Keratinocyte (primary cell): ENCODE data around the gene SLC7A7. TPM values are rescaled to one million over a fixed set of nuclear protein-coding genes. Genes with fewer than 3 reads are reported as not detected.

Experiments
- DNase-seq: peaks from one replicate; pipeline ENCODE4 v3.0.0-alpha.2; 2011; ENCODE audit warnings: low read depth, missing footprints, low spot score
- FAIRE-seq: peaks from 2 replicates; lab custom pipeline; 2011; peaks lifted over from hg19 to GRCh38; lab: Jason Lieb, UNC
- H2AFZ ChIP-seq: 2 replicates; pipeline ENCODE4 v1.6.0; 2012; ENCODE audit warnings: low read length, control low read depth, inconsistent platforms; ENCODE audit not compliant: control insufficient read depth
- H3K27ac ChIP-seq: 2 replicates; pipeline ENCODE4 v1.5.1; 2011; ENCODE audit warnings: low read length; ENCODE audit not compliant: control insufficient read depth, insufficient read depth
- H3K27me3 ChIP-seq: 3 replicates; pipeline ENCODE4 v1.6.0; 2011; ENCODE audit warnings: low read length; ENCODE audit not compliant: control insufficient read depth, insufficient read depth; ENCODE audit errors: extremely low read depth
- H3K36me3 ChIP-seq, 2 experiments: 2 replicates in 1 of 2; 3 replicates in 1 of 2; pipeline ENCODE4 v1.5.1; 2011; ENCODE audit warnings: low read length in 2 of 2, mild to moderate bottlenecking in 1 of 2; ENCODE audit not compliant: control insufficient read depth in 2 of 2, insufficient read depth in 2 of 2; ENCODE audit errors: extremely low read depth in 1 of 2
- H3K4me1 ChIP-seq: 3 replicates; pipeline ENCODE4 v1.5.1; 2011; ENCODE audit warnings: low read length; ENCODE audit not compliant: control insufficient read depth, insufficient read depth; ENCODE audit errors: extremely low read depth
- H3K4me2 ChIP-seq: 3 replicates; pipeline ENCODE4 v1.6.0; 2011; ENCODE audit warnings: low read depth, low read length; ENCODE audit not compliant: control insufficient read depth, insufficient read depth; ENCODE audit errors: extremely low read depth
- H3K4me3 ChIP-seq, 3 experiments: fragments of 200-600 bp in 1 of 3; sonication (generic) in 1 of 3; 2 replicates in 2 of 3; 3 replicates in 1 of 3; pipeline ENCODE4 v1.5.1; 2011 to 2016; ENCODE audit warnings: low read length in 3 of 3, mild to moderate bottlenecking in 3 of 3, control low read depth in 2 of 3, inconsistent platforms in 1 of 3, low read depth in 1 of 3, mixed read lengths in 1 of 3, mixed run types in 1 of 3, moderate library complexity in 1 of 3; ENCODE audit not compliant: control insufficient read depth in 2 of 3, insufficient read depth in 2 of 3; ENCODE audit errors: extremely low read depth in 1 of 3
- H3K79me2 ChIP-seq: 2 replicates; pipeline ENCODE4 v1.6.0; 2012; ENCODE audit warnings: low read length; ENCODE audit not compliant: control insufficient read depth, insufficient read depth
- H3K9ac ChIP-seq: 3 replicates; pipeline ENCODE4 v1.6.0; 2011; ENCODE audit warnings: low read length; ENCODE audit not compliant: control insufficient read depth, insufficient read depth; ENCODE audit errors: extremely low read depth
- H3K9me1 ChIP-seq: 3 replicates; pipeline ENCODE4 v1.6.0; 2011; ENCODE audit warnings: low read length; ENCODE audit not compliant: control insufficient read depth, insufficient read depth; ENCODE audit errors: extremely low read depth
- H3K9me3 ChIP-seq: 2 replicates; pipeline ENCODE4 v1.5.1; 2012; ENCODE audit warnings: low read depth, low read length; ENCODE audit not compliant: control insufficient read depth
- H4K20me1 ChIP-seq: 3 replicates; pipeline ENCODE4 v1.6.0; 2011; ENCODE audit warnings: low read length; ENCODE audit not compliant: control insufficient read depth, insufficient read depth; ENCODE audit errors: extremely low read depth
- EZH2 ChIP-seq: IDR thresholded peaks from one replicate; pipeline ENCODE4 v1.6.1; 2012; ENCODE audit warnings: inconsistent platforms, mild to moderate bottlenecking, low read length, moderate library complexity
- dilution Hi-C: fragments of 300-500 bp; cut with MboI; formaldehyde crosslinking; loops from one replicate; pipeline ENCODE4 v1.7.0; 2020; ENCODE audit warnings: low sequenced_read_pairs; ENCODE audit not compliant: extremely low pct_ligation_motif_present
- polyA plus RNA-seq, 5 experiments: library from polyadenylated mRNA; depleted of rRNA in 3 of 5; stranded (reverse) in 3 of 5; stranded (forward) in 1 of 5; unstranded in 1 of 5; fragments of >200 nt; gene quantifications; 1 replicate in 1 of 5; 2 replicates in 3 of 5; 3 replicates in 1 of 5; pipeline versions ENCODE4 v1.2.1 to v1.2.3, GENCODE V29; 2011 to 2012; ENCODE audit warnings: missing spikeins in 2 of 5, low read depth in 1 of 5, low replicate concordance in 1 of 5
- TF ChIP-seq, protein P1 (sequence below), 3 experiments: IDR thresholded peaks in 1 of 3; conservative IDR thresholded peaks in 1 of 3; optimal IDR thresholded peaks in 1 of 3; 2 replicates in 2 of 3; 3 replicates in 1 of 3; pipeline versions ENCODE3 to v1.5.1; 2011; ENCODE audit warnings: low read length in 3 of 3, mild to moderate bottlenecking in 3 of 3, moderate library complexity in 2 of 3, control low read depth in 1 of 3, inconsistent platforms in 1 of 3; ENCODE audit not compliant: insufficient read depth in 2 of 3; ENCODE audit errors: extremely low read depth in 1 of 3

The SLC7A7 gene
- polyA plus RNA-seq, 1 donor (not counting 4 experiments of a cell fraction or from before 2014, with no cell fraction given), result 0.20 TPM

DNA sequence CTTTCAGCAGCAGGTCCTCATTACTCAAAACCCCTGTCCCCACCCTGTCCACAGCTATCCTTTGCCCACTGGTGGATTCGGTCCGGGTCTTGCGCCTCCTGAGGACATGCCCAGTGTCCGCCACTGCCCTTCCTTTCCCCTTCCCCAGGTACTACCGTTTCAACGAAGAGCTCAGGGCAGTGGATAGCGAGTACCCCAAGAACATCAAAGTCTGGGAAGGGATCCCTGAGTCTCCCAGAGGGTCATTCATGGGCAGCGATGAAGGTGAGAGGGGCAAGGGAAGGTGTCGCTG, 29.8 kb upstream of the SLC7A7 start:
- DNase-seq (no peak), FAIRE-seq (no peak)
- Histone ChIP-seq H4K20me1 (no peaks in the 10 kb centered on the region), H3K27ac (no peak overlapping the region), H3K4me3 (no peak overlapping the region), H3K4me1 (peaks cover 47% of the 10 kb centered on the region), H3K9me3 (no peaks in the 10 kb centered on the region), H3K9ac (no peak overlapping the region), H3K79me2 (peaks cover 46% of the 10 kb centered on the region), H2AFZ (no peak overlapping the region), H3K27me3 (no peaks in the 10 kb centered on the region), H3K9me1 (peaks cover 3% of the 10 kb centered on the region), H3K4me2 (no peak overlapping the region), H3K36me3 (peaks cover 48 to 64% of the 10 kb centered on the region in 2 experiments)
- TF ChIP-seq, protein P1, sequence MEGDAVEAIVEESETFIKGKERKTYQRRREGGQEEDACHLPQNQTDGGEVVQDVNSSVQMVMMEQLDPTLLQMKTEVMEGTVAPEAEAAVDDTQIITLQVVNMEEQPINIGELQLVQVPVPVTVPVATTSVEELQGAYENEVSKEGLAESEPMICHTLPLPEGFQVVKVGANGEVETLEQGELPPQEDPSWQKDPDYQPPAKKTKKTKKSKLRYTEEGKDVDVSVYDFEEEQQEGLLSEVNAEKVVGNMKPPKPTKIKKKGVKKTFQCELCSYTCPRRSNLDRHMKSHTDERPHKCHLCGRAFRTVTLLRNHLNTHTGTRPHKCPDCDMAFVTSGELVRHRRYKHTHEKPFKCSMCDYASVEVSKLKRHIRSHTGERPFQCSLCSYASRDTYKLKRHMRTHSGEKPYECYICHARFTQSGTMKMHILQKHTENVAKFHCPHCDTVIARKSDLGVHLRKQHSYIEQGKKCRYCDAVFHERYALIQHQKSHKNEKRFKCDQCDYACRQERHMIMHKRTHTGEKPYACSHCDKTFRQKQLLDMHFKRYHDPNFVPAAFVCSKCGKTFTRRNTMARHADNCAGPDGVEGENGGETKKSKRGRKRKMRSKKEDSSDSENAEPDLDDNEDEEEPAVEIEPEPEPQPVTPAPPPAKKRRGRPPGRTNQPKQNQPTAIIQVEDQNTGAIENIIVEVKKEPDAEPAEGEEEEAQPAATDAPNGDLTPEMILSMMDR (optimal IDR thresholded peaks at IDR 0.05 in 1 of 3, IDR thresholded peaks at IDR 0.05 in 1 of 3, conservative IDR thresholded peaks at IDR 0.05 in 1 of 3; ENCODE audit: extremely low read depth in 1 of 3, insufficient read depth in 2 of 3, low read length in 3 of 3), result no peak
- TF ChIP-seq EZH2, result no peak
- dilution Hi-C loops, result no loop called here

DNA sequence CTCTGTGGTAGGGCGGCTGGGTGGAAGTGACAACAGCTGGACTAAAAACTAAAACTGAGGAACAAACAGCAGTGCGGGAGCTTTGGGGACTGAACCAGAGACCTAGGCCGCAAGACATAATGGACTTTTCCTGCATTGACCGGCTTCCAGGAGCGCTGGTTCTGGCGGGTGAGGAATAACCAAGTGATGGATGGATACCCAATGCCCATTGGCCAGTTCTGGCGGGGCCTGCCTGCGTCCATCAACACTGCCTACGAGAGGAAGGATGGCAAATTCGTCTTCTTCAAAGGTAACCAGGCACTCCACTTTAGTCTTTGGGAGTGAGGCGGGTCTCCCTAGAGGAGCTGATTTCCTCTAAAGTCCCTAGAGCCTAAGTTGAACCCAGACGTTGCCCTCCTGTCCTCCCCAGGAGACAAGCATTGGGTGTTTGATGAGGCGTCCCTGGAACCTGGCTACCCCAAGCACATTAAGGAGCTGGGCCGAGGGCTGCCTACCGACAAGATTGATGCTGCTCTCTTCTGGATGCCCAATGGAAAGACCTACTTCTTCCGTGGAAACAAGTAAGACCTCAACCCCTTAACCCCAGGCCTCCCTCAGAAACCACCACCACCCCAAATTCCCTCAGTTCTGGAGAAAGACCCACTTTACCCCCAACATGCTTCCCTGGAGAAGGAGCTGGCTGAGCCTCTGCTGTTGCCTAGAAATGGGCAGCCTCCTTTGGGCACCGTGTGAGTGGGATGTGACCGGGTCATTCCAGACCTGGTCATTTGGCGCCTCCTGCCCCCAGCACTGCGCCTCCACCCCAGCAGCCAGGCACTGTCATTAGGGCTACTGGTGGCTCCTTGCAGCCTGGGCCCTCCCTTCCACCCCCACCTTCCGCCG, 29.2 kb upstream of the SLC7A7 start:
- no peaks in the 10 kb centered on the region for H4K20me1 ChIP-seq
- dilution Hi-C loops, result no loop called here
- no peak overlapping the region for H3K27ac ChIP-seq
- H3K9me1 ChIP-seq, result peaks cover 3% of the 10 kb centered on the region
- TF ChIP-seq EZH2, result no peak
- TF ChIP-seq, protein P1 (optimal IDR thresholded peaks at IDR 0.05 in 1 of 3, IDR thresholded peaks at IDR 0.05 in 1 of 3, conservative IDR thresholded peaks at IDR 0.05 in 1 of 3; ENCODE audit: extremely low read depth in 1 of 3, insufficient read depth in 2 of 3, low read length in 3 of 3), result no peak
- no peaks in the 10 kb centered on the region for H3K9me3 ChIP-seq
- H3K36me3 ChIP-seq, result peaks cover 48 to 68% of the 10 kb centered on the region in 2 experiments
- no peak overlapping the region for H3K9ac ChIP-seq
- peaks cover 52% of the 10 kb centered on the region for H3K79me2 ChIP-seq
- no peak overlapping the region for H3K4me2 ChIP-seq
- FAIRE-seq (no peak), DNase-seq (no peak)
- H2AFZ ChIP-seq, result no peak overlapping the region
- peaks cover 47% of the 10 kb centered on the region for H3K4me1 ChIP-seq
- H3K4me3 ChIP-seq, result no peak overlapping the region
- no peaks in the 10 kb centered on the region for H3K27me3 ChIP-seq
